Neural cell (in vitro differentiated cells): ENCODE measurements around the gene LRMDA. TPM values are rescaled to one million over a fixed set of nuclear protein-coding genes. Genes with fewer than 3 reads are reported as not detected.

Experiments
- H2AFZ ChIP-seq: fragments of 200-600, 300-800 bp; sonication (generic), shearing (Covaris generic); 2 replicates; pipeline ENCODE4 v1.6.0; 2014; ENCODE audit warnings: low read depth, mild to moderate bottlenecking, antibody characterized with exemption, low read length, moderate library complexity
- H3F3A ChIP-seq: fragments of 200-600 bp; shearing (Covaris generic); 2 replicates; pipeline ENCODE4 v1.6.1; 2016; ENCODE audit warnings: mild to moderate bottlenecking, moderate library complexity, mixed read lengths, antibody characterized with exemption, low read length; ENCODE audit not compliant: insufficient read depth, poor library complexity, severe bottlenecking
- H3K27ac ChIP-seq: fragments of 200-600, 300-800 bp; sonication (generic), shearing (Covaris generic); 2 replicates; pipeline ENCODE4 v1.5.1; 2014; ENCODE audit warnings: mild to moderate bottlenecking, low read length, moderate library complexity
- H3K27me3 ChIP-seq: fragments of 300-800, 200-600 bp; sonication (generic), shearing (Covaris generic); 2 replicates; pipeline ENCODE4 v1.6.0; 2014; ENCODE audit warnings: mild to moderate bottlenecking, low read depth, low read length, moderate library complexity; ENCODE audit not compliant: insufficient read depth
- H3K36me3 ChIP-seq: fragments of 300-800, 200-600 bp; sonication (generic), shearing (Covaris generic); 2 replicates; pipeline ENCODE4 v1.5.1; 2014; ENCODE audit warnings: mild to moderate bottlenecking, antibody characterized with exemption, low read length, moderate library complexity; ENCODE audit not compliant: insufficient read depth
- H3K4me2 ChIP-seq: fragments of 300-800, 200-600 bp; sonication (generic), shearing (Covaris generic); 2 replicates; pipeline ENCODE4 v1.6.0; 2014; ENCODE audit warnings: mild to moderate bottlenecking, low read length
- H3K4me3 ChIP-seq: fragments of 300-800, 200-600 bp; sonication (generic), shearing (Covaris generic); 2 replicates; pipeline ENCODE4 v1.5.1; 2014; ENCODE audit warnings: mild to moderate bottlenecking, low read length, moderate library complexity
- H3K79me2 ChIP-seq: fragments of 200-600 bp; shearing (Covaris generic); replicated peaks from 2 replicates; pipeline ENCODE4 v1.6.0; 2014; ENCODE audit warnings: mild to moderate bottlenecking, low read length, moderate library complexity; ENCODE audit not compliant: insufficient read depth
- H3K9ac ChIP-seq: fragments of 300-800, 200-600 bp; sonication (generic), shearing (Covaris generic); 2 replicates; pipeline ENCODE4 v1.6.1; 2016; ENCODE audit warnings: mild to moderate bottlenecking, low read length, mixed read lengths
- H3K9me2 ChIP-seq: fragments of 200-600 bp; shearing (Covaris generic); 2 replicates; pipeline ENCODE4 v1.6.1; 2016; ENCODE audit warnings: mild to moderate bottlenecking, low read length, mixed read lengths; ENCODE audit not compliant: insufficient read depth
- H3K9me3 ChIP-seq: fragments of 200-600, 300-800 bp; sonication (generic), shearing (Covaris generic); 2 replicates; pipeline ENCODE4 v1.6.1; 2016; ENCODE audit warnings: mild to moderate bottlenecking, mixed run types, low read length, moderate library complexity, mixed read lengths
- H4K20me1 ChIP-seq: fragments of 200-600 bp; shearing (Covaris generic); 2 replicates; pipeline ENCODE4 v1.6.1; 2016; ENCODE audit warnings: mild to moderate bottlenecking, mixed run types; ENCODE audit not compliant: insufficient read depth
- EP300 ChIP-seq: fragments of 450-650 bp; conservative IDR thresholded peaks from 2 replicates; pipeline ENCODE4 v1.6.1; 2014; ENCODE audit warnings: antibody characterized with exemption, mild to moderate bottlenecking, moderate library complexity; ENCODE audit not compliant: poor library complexity, severe bottlenecking
- EZH2 ChIP-seq: fragments of 200-600, 300-800 bp; shearing (Covaris generic), sonication (generic); IDR thresholded peaks from 2 replicates; pipeline ENCODE4 v1.6.1; 2014; ENCODE audit warnings: antibody characterized with exemption, low read length, borderline replicate concordance, mild to moderate bottlenecking; ENCODE audit not compliant: insufficient read depth, poor library complexity, severe bottlenecking
- MXI1 ChIP-seq: fragments of 450-650 bp; conservative IDR thresholded peaks from 2 replicates; pipeline ENCODE4 v1.6.1; 2014; ENCODE audit warnings: antibody characterized with exemption, mild to moderate bottlenecking; ENCODE audit not compliant: poor library complexity, severe bottlenecking
- POLR2AphosphoS5 ChIP-seq: IDR thresholded peaks from 2 replicates; pipeline ENCODE4 v1.6.1; 2012
- RAD21 ChIP-seq: fragments of 450-650 bp; conservative IDR thresholded peaks from 2 replicates; pipeline ENCODE4 v1.6.1; 2014; ENCODE audit warnings: antibody characterized with exemption, mild to moderate bottlenecking, moderate library complexity
- TAF1 ChIP-seq: IDR thresholded peaks from 2 replicates; pipeline ENCODE4 v1.6.1; 2012; ENCODE audit warnings: low read depth
- polyA plus RNA-seq: library from polyadenylated mRNA; depleted of rRNA; stranded (reverse); fragments of >200 nt; gene quantifications from 2 replicates; pipeline ENCODE4 v1.2.3, GENCODE V29; 2014
- TF ChIP-seq, protein P1 (sequence below): fragments of 450-650 bp; IDR thresholded peaks from 2 replicates; pipeline ENCODE4 v1.5.1; 2014; ENCODE audit warnings: antibody characterized with exemption, mild to moderate bottlenecking, moderate library complexity; ENCODE audit not compliant: poor library complexity, severe bottlenecking

The LRMDA gene
- polyA plus RNA-seq, 1 donor from 2014 or later = 5.6 TPM

DNA sequence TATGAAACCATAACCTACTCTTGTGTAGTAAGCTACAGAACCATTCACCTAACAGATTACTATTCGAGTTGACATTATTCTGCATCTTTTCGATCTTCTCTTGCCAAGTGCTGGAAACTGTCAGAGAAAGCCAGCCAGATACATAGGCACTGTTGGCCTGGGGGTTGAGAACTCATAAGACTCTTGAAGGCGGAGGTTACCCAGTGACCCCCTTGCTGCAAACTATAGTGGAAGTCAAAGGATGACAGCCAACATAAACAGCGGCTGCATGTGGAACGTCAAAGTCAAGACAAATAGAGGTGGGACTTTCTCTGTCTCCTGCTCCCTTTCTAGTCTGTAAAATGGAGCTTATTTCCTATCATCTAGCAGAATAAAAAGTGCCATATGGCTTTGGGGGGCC lies 394.2 kb downstream of the LRMDA start:
- no peak overlapping the region for H3K4me2 ChIP-seq
- H4K20me1 ChIP-seq = no peaks in the 10 kb centered on the region
- no peak overlapping the region for H3K4me3 ChIP-seq
- H3K36me3 ChIP-seq = no peaks in the 10 kb centered on the region
- no peaks in the 10 kb centered on the region for H3K27me3 ChIP-seq
- no peaks in the 10 kb centered on the region for H3K9me3 ChIP-seq
- no peak overlapping the region for H3K9ac ChIP-seq
- TF ChIP-seq EP300 (no peak), EZH2 (no peak), RAD21 (no peak), MXI1 (no peak), POLR2AphosphoS5 (no peak), TAF1 (no peak)
- H3F3A ChIP-seq = no peaks in the 10 kb centered on the region
- no peaks in the 10 kb centered on the region for H3K79me2 ChIP-seq
- H3K27ac ChIP-seq = no peak overlapping the region
- no peak overlapping the region for H2AFZ ChIP-seq
- no peaks in the 10 kb centered on the region for H3K9me2 ChIP-seq

DNA sequence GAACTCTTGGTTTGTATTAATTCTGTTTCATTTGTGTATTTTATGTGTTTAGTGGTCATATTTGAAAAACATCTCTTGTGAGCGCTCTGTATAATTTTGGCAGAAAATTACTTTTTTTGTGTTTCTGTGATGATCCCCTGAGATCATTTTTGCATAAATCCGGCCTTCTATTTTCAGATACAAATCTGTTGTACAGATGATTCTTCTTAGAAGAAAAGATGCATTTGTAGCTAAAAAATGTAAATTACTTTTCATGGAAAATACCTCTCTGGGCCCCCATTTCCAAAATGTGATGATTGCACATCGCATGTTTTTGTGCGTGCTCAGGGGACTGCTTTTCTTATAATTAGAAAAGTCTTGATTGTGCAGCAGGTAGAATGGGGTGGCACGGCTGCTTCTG lies 395.4 kb downstream of the LRMDA start:
- H3K9ac ChIP-seq = no peak overlapping the region
- H3K27me3 ChIP-seq = no peaks in the 10 kb centered on the region
- no peaks in the 10 kb centered on the region for H3F3A ChIP-seq
- H3K79me2 ChIP-seq = no peaks in the 10 kb centered on the region
- H2AFZ ChIP-seq = no peak overlapping the region
- H3K27ac ChIP-seq = no peak overlapping the region
- TF ChIP-seq TAF1 (no peak), MXI1 (no peak), RAD21 (no peak), EZH2 (no peak)
- TF ChIP-seq, protein P1, sequence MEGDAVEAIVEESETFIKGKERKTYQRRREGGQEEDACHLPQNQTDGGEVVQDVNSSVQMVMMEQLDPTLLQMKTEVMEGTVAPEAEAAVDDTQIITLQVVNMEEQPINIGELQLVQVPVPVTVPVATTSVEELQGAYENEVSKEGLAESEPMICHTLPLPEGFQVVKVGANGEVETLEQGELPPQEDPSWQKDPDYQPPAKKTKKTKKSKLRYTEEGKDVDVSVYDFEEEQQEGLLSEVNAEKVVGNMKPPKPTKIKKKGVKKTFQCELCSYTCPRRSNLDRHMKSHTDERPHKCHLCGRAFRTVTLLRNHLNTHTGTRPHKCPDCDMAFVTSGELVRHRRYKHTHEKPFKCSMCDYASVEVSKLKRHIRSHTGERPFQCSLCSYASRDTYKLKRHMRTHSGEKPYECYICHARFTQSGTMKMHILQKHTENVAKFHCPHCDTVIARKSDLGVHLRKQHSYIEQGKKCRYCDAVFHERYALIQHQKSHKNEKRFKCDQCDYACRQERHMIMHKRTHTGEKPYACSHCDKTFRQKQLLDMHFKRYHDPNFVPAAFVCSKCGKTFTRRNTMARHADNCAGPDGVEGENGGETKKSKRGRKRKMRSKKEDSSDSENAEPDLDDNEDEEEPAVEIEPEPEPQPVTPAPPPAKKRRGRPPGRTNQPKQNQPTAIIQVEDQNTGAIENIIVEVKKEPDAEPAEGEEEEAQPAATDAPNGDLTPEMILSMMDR = no peak
- H3K4me2 ChIP-seq = no peak overlapping the region
- H3K9me3 ChIP-seq = no peaks in the 10 kb centered on the region
- no peaks in the 10 kb centered on the region for H4K20me1 ChIP-seq
- no peak overlapping the region for H3K4me3 ChIP-seq
- no peaks in the 10 kb centered on the region for H3K36me3 ChIP-seq
- H3K9me2 ChIP-seq = no peaks in the 10 kb centered on the region

DNA sequence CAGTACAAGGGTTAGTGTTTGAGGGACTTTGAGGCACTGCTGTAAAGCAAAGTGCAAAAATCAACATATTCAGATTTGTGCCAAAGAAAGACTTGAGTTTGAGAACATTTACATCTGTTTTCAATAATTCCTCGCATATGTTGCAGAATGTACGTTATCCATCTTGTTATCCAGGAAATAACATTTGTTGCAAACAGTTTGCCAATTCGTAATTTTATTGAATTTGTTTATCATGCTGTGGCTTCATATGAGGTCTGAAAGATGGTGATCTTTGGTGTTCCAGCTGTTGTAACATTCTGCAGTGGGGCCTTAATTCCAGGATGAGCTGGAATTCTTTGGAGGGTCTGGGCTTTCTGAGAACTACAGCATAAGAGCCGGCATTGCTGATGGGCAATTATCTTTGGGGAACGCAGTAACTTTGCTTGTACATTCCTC lies 396.2 kb downstream of the LRMDA start:
- Histone ChIP-seq H3F3A (no peaks in the 10 kb centered on the region), H3K27ac (no peak overlapping the region)

More for the DNA sequence above, 396.2 kb downstream of the LRMDA start:
- no peak overlapping the region for H3K4me3 ChIP-seq
- no peak overlapping the region for H3K9ac ChIP-seq
- no peak overlapping the region for H2AFZ ChIP-seq
- no peak for TF ChIP-seq RAD21
- TF ChIP-seq, protein P1 = no peak
- H3K9me3 ChIP-seq = no peaks in the 10 kb centered on the region
- H3K79me2 ChIP-seq = no peaks in the 10 kb centered on the region
- no peaks in the 10 kb centered on the region for H3K36me3 ChIP-seq
- no peak overlapping the region for H3K4me2 ChIP-seq
- H4K20me1 ChIP-seq = no peaks in the 10 kb centered on the region
- no peaks in the 10 kb centered on the region for H3K9me2 ChIP-seq
- no peaks in the 10 kb centered on the region for H3K27me3 ChIP-seq
